HG02981 (cell line): ENCODE data around the gene SOX8.
"Not testable (repeated sequence)": the region's sequence is repeated elsewhere in the genome, so short reads cannot be mapped to it uniquely, and the experiment has no call there.

Source experiments
- ATAC-seq: cut with Tn5 transposase; IDR thresholded peaks from one replicate; pipeline ENCODE4 v1.9.1; 2021; ENCODE audit warnings: mild to moderate bottlenecking, moderate library complexity; ENCODE audit not compliant: unreplicated experiment

SOX8 gene

GRCh38 chr16:981695-982144, at the start of gene SOX8:
Gene SOX8, plus strand, starts transcription at chr16:981770. Its CDS starts 153 bp downstream, at chr16:981923.
- ATAC-seq, result no peak

- ATAC-seq, result no peak
These were observed 48.7 kb upstream of the SOX8 start for GRCh38 chr16:932831-933330.

- no peak for ATAC-seq
These were observed 48.0 kb upstream of the SOX8 start for GRCh38 chr16:933581-933980.

- ATAC-seq, result no peak
These were observed 47.4 kb upstream of the SOX8 start for GRCh38 chr16:934178-934577.

GRCh38 chr16:935684-936083, 45.9 kb upstream of the SOX8 start:
- no peak for ATAC-seq

- ATAC-seq, result no peak
These were observed 44.3 kb upstream of the SOX8 start for GRCh38 chr16:937311-937710.

- no peak for ATAC-seq
These were observed 43.8 kb upstream of the SOX8 start for GRCh38 chr16:937723-938122.

- ATAC-seq, result no peak
These were observed 43.4 kb upstream of the SOX8 start for GRCh38 chr16:938136-938535.

- ATAC-seq, result no peak
These were observed 42.8 kb upstream of the SOX8 start for GRCh38 chr16:938752-939151.

- ATAC-seq, result no peak
These were observed 42.3 kb upstream of the SOX8 start for GRCh38 chr16:939311-939710.

- ATAC-seq, result no peak
These were observed 41.6 kb upstream of the SOX8 start for GRCh38 chr16:939941-940340.

- no peak for ATAC-seq
These were observed 39.0 kb upstream of the SOX8 start for GRCh38 chr16:942436-943060.

GRCh38 chr16:943971-944370, 37.6 kb upstream of the SOX8 start:
- ATAC-seq, result no peak

- ATAC-seq, result no peak
These were observed 36.1 kb upstream of the SOX8 start for GRCh38 chr16:945271-946047.

- no peak for ATAC-seq
These were observed 35.5 kb upstream of the SOX8 start for GRCh38 chr16:946048-946395.

- ATAC-seq, result no peak
These were observed 34.2 kb upstream of the SOX8 start for GRCh38 chr16:947255-947921.

GRCh38 chr16:947922-948303, 33.7 kb upstream of the SOX8 start:
- ATAC-seq, result not testable (repeated sequence)

- not testable (repeated sequence) for ATAC-seq
These were observed 32.8 kb upstream of the SOX8 start for GRCh38 chr16:948767-949166.

GRCh38 chr16:950733-951573, 30.6 kb upstream of the SOX8 start:
- ATAC-seq, result not testable (repeated sequence)

GRCh38 chr16:951660-952301, 29.8 kb upstream of the SOX8 start:
- no peak for ATAC-seq
